GM11168 (cell line): ENCODE data around the gene CDC42BPB.

Source experiments
- in situ Hi-C: fragments of 300-500 bp; cut with MboI; formaldehyde crosslinking; loops from one replicate; pipeline ENCODE4 v1.12.0; 2022; ENCODE audit warnings: low sequenced_read_pairs; ENCODE audit not compliant: unreplicated experiment

Gene CDC42BPB

DNA sequence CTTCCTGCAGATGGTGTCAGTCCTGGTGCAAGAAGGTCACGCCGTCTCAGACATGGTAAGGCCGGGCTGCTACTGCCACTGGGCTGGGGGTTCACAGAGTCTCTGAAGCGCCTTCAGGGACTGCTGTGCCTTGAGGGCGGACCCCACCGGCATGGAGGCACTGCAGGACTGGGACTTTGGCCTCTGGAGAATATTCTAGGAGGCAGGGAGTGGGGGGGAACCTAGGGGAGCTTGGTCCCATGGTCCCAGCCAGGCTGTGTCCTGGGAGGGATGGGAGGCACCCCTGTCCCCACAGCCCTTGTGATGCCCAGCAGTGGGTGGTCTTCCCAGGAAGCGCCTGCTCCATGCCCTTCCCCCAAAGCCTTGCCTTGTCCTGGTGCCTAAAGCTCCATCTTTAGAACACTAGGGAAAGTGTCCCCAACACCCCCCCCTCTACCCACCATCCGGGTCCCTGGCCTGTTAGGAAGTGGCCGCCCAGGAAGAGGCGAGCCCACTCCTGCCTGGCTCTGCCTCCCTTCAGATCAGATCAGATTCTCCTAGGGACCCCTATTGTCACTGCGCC lies 133.3 kb downstream of the CDC42BPB start:
- in situ Hi-C loops, result no loop called here

GRCh38 chr14:102923201-102923924 lies 134.0 kb downstream of the CDC42BPB start:
- in situ Hi-C loops, result no loop called here

DNA sequence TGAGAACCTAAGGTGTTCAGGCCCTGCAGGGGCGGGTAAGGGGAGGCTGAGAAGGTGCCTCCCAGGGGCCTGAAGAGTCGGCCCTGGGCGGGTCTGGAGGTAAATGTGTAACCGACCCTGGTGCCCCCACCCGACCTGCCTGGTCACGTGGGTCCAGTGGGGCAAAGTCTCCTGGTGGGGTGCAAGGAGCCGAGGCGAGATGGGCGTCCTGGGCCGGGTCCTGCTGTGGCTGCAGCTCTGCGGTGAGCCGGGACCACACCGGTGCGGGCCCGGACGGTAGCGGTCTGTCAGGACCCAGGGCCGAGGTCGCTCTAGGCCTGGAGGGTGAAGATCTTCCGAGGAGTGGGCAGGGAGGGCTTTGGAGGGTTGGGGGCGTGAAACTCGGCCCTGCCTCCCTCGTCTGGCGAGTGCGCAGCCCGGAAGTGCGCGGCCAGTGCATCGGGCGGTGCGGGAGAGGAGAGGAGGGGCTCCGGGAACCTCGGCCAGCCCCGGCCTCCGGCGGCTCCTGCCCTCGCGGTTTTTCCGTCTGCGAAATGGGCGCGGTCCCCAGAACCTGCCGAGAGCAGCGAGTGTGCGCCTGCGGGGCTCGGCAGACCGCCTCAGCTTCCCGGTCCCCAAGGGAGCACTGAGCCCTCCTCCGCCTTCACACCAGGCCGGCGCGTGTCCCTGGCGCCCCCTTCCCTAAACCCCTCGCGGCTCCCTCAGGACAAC lies 134.7 kb downstream of the CDC42BPB start, which contains the start of gene AMN:
Gene AMN (plus strand): TSS at position 174 of the 711 bp plus-strand sequence. CDS start 26 bp downstream, at position 200.
- in situ Hi-C loops, result no loop called here

- in situ Hi-C loops, result no loop called here
These were observed 136.4 kb downstream of the CDC42BPB start for GRCh38 chr14:102920998-102921304.

DNA sequence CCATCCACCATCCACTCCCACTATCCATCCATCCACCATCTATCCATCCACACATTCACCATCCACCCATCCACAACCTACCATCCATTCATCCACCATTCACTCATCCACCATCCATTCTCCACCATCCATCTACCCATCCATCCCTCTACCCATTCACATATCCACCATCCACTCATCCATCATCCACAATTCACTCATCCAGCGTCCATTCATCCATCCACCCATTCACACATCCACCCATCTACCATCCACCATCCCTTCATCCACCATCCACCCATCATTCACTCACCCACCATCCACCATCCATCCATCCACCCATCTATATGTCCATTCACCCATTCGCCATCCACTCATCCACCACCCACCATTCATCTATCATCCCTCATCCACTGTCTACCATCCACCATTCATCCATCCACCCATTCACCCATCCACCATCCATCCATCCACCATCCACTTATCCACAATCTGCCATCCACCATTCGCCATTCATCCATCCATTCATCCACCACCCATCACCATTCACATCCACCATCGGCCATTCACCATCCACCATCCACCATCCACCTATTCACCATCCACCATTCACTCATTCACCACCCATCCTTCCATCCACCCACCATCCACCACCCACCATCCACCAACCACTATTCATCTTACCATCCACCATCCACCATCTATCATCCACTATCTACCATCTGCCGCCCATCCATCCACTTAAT lies 136.9 kb downstream of the CDC42BPB start:
- in situ Hi-C loops, result no loop called here

DNA sequence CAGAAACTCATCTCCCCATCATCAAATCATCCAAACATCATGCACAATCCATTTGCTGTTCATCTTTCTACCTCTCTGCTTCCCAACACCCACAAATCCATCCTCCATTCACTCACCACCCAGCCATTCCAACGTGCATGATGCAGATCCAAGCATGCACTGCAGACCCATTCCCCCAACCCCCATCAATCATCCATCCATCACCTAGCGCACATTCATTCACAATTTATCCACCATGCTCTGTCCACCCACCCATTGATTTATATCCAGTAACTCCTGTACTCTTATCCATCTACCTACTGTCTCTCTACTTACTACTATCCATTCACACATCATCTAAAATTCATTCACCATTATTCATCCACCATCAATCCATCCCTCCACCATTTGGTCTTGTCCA lies 138.9 kb downstream of the CDC42BPB start:
- in situ Hi-C loops, result loop anchor here (5.0 kb wide), 1 partner anchor 146 kb away; no protein-coding TSS in a partner anchor

DNA sequence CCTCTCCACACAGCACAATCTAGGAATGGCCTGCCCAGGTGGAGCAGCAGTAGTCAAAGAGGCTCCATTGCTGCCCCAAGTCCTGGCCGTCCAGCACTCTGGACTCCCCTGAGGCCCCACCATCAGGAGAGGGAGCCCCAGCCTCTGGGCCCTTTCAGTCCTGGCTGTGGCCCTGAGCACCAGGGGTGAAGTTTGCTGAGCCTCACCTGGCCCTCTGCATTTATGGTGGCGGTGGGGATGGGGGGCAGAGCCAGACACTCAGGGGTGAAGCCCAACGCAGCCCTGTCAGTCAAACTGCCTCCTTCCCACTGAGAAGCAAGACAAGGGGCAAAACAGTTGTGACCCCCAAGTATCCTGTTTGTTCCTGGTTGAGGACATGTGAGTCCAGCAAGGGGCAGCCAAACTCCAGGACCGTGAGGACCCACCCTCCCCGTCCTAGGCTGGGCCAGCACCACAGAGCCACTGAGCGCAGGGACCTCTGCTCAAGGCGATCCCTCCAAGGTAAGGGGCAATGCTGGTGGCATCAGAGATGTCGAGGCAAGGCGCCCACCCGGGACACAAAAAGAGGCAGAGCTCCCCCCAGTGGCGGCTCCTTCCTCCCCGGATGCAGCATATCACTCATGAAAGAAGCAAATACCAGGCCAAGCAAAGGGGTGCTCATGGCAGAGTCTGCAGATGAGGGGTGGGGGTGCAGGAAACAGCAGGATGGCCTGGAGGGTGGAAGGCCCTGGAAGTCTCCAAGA lies 139.7 kb downstream of the CDC42BPB start:
- in situ Hi-C loops, result loop anchor here (5.0 kb wide), 1 partner anchor 145 kb away; no protein-coding TSS in a partner anchor

- in situ Hi-C loops, result loop anchor here (5.0 kb wide), 1 partner anchor 145 kb away; no protein-coding TSS in a partner anchor
These were observed 140.3 kb downstream of the CDC42BPB start for GRCh38 chr14:102917056-102917385.

DNA sequence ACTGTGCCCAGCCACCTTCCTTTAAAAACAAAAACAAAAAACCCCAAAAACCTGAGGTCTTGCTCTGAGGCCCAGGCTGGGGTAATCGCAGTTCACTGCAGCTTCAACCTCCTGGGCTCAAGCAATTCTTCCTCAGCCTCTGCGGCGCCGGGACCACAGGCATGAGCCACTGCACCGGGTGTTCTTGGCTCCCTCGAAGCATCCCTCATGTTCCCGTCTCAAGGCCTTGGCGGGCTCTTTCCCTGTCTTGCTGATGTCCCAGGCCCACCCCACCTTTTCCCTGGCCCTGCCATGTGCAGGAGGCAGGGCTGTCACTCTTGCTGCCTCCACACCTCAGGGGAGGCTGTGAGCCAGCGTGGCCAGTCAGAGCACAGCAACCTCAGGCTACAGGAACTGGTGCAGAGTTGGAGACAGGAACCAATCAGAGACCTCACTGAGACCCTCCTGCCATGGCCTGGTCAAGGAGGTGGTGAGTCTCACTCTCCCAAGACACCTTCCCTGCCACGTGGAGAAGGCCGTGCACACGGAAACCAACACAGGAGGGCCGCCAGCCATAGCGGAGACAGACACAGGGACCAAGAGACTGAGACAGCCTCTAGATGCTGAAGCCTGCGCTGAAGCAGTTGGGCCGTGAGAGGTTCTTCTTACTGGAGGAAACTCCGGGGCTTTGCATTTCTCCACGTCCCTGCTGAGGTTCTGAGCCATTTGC lies 140.8 kb downstream of the CDC42BPB start:
- in situ Hi-C loops, result loop anchor here (5.0 kb wide), 1 partner anchor 144 kb away; no protein-coding TSS in a partner anchor

DNA sequence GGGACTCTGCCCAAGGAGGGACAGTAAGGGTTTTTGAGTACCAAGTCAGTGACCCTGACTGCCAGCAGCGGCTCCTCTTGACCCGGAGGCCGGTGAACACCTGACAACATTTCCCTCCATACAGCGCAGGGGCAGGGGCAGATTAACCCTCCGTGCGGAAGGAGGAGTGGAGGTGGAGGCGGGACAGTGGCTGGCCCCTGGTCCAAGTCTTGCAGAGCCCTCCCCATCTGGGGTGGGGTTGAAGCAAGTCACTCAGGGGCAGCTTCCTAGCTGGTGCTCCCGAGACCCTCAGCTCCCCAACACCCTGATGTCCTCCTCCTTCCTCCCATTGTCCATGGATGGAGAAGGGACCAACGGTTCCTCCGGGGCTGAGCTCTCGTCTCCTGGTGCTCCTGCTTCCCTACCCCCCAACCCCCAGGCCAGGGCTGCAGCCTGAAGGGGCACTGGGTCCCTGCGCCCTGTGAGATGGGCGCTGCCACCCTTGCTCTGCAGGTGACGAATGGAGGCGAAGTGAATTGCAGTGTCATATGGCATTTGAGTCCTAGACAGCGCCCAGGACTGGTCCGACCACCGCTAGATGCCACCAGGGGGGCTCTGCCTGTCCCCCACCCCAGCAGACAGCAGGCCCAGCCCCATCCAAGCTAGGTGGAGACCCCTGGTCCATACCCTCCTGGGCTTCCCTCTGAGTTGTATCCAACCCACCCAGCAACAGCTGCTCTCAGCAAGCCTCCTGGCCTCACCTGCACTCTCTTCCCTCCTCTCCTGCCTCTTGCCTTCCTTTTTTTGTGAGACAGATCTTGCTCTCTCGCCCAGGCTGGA lies 141.8 kb downstream of the CDC42BPB start:
- in situ Hi-C loops, result loop anchor here (5.0 kb wide), 1 partner anchor 143 kb away; no protein-coding TSS in a partner anchor

GRCh38 chr14:102914474-102915291 lies 142.7 kb downstream of the CDC42BPB start:
- in situ Hi-C loops, result loop anchor here (5.0 kb wide), 1 partner anchor 142 kb away; no protein-coding TSS in a partner anchor

DNA sequence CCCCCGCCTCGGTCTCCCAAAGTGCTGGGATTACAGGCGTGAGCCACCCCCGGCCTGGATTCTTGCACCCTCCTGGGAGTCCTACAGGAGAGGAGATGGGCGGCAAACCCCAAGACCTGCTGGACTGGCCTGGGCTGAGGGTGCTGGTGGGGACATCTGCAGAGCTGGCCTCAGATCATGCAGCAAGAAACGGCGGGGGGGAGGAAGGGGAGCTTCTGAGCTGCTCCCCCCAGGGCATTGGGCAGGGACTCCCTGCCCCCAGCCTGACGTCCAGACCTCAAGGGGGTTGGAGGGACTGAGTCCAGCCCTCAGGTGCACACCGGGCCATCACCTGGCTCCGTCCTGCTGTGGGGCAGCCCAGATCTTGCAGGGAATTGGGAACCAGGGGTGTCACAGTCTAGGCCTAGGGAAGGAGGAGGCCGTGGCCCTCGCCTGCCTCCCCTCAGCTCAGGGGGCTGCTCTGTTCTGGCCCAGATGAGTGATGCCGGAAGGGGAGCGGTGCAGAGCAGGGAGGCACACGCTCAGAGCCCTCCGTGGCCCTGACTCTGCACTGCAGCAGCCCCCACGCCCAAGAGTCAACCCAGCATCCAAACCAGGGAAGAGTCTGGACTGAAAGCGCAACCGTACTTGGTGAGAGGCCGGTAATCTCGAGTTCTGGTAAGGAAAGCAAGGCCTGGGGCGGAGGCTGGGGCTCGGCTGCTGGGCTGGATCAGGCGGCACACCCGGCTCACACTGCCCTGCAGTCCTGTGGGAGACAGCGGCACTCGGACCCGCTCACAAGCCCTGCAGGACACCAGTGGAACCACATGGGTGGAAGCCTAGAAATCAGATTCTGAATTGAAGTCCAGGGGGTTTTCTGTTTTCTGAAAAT lies 143.8 kb downstream of the CDC42BPB start:
- in situ Hi-C loops, result no loop called here

DNA sequence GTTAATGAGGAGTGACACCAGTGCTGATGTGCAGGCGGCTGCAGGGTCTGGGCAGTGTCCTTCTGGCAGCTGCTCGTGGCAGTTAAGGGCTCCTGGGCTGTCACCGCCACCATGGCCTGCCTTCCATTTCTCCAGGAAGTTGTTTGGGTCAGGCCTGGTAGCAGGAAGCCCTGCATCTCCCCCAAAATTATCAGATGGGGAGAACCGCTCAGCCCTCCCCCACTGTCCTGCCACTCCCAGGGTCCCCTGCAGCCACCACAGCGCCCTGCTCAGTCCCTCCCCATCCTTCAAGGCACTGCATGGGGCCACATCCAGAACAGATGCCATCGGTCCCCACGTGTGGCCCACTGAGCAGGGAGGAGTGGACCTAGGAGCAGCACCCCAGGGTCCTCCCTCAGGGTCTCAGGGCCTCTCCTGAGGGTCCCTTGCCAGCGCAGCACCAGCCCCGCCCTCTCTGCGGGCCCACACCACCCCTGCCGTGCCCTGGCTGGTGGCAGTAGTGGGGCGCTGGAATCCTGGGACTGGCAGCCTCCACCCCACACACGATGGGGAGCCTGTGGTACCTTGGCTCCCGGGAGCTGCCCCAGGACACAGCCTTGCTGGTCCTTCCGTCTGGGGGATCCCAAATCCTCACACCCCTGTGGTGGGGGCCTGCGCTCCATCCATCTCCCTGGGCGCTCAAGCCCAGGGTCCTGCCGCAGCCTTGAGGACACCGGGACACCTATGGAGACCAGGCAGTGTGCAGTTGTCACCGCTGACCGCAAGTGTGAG lies 145.2 kb downstream of the CDC42BPB start:
- in situ Hi-C loops, result no loop called here

DNA sequence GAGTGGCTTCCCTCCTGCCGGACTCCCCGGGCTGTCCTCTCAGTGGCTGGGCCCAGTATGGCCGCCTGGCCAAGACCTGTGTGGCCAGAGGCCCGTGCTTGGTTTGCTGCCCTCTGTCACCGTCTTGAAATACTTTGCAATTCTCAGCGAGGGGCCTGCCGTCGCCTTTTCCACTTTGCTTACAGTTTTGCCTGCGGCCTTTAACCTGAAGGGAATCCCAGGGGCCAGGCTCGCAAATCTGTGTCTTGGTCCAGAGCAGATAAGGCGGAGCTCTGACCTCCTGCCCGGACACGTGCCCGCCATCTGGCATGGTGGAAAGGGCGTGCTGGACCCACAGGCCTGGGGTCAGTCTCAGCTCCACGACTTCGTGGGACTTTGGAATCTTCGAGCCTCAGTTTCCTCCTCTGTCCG lies 145.8 kb downstream of the CDC42BPB start:
- in situ Hi-C loops, result no loop called here

GRCh38 chr14:102910442-102910841 lies 146.9 kb downstream of the CDC42BPB start:
- in situ Hi-C loops, result no loop called here

GRCh38 chr14:102909911-102910310 lies 147.4 kb downstream of the CDC42BPB start:
- in situ Hi-C loops, result no loop called here
